OCI-LY7 (cell line): Measurements from ENCODE around the gene FBXO40.

ENCODE experiments used
- CTCF ChIP-seq: fragments of 200-600 bp; sonication (generic); conservative IDR thresholded peaks from 2 replicates; pipeline ENCODE4 v1.5.1; 2014; ENCODE audit warnings: mild to moderate bottlenecking, antibody characterized with exemption, low read length, moderate library complexity, mixed read lengths
- EZH2phosphoT487 ChIP-seq: fragments of 200-600 bp; sonication (generic); IDR thresholded peaks from 2 replicates; pipeline ENCODE4 v1.6.1; 2018; ENCODE audit warnings: low read depth, borderline replicate concordance, mild to moderate bottlenecking, mixed run types, antibody characterized with exemption, low read length, moderate library complexity, mixed read lengths

- TF ChIP-seq CTCF, result no peak
- no peak for TF ChIP-seq EZH2phosphoT487
Measured at GRCh38 chr3:121658716-121659435, 65.7 kb downstream of the FBXO40 start.
